Fibroblast of skin of right biceps (primary cell): ENCODE measurements around the gene ASTL.

Experiments
- DNase-seq: peaks from one replicate; pipeline ENCODE4 v3.0.0-alpha.2; 2013

ASTL gene

GRCh38 chr2:96158554-96158940, 20.2 kb upstream of the ASTL start:
- DNase-seq = no peak

DNA sequence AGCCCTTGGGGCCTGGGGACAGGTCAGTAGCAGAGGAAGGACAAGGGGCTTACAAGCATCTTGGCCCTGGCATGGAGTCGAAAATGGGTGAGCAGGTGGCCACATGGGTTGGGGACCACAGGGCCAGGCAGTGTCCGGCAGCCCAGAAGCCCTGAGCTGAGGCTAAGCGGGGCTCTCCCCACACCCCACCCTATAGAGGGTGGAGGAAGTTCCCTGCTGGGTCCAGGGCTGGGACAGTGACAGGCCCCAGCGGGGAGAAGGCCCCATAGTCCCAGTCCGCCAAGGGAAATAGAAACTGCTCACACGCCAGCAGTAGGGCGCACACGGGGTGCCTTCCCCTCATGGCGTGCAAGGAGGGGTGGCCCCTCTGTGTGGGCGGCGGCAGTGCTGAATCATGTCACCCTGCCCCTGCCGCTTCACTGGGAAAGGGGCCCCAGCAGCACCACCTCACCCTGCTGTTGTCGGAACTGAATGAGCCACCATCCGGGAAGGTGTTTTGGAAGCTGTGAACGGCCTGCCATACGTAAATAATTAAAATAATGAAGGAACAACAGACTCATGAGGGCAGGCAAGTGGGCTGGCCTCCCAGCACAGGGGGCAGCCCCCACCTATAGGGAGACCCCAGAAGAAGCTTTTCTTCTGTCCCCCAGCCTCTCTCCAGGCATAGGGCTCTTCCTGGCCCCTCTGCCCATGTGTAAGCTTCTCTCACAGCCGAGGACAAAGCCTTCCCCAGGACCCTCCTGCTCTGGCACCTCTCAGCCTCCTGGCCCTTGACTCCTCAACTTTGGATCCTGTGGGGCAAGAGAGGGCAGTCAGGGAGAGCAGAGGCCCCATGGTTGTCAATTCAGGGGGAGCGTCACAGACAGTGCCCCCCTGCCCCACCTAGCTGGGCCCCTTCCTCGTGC, 19.6 kb upstream of the ASTL start:
- peak; percentile 41 for DNase-seq

DNA sequence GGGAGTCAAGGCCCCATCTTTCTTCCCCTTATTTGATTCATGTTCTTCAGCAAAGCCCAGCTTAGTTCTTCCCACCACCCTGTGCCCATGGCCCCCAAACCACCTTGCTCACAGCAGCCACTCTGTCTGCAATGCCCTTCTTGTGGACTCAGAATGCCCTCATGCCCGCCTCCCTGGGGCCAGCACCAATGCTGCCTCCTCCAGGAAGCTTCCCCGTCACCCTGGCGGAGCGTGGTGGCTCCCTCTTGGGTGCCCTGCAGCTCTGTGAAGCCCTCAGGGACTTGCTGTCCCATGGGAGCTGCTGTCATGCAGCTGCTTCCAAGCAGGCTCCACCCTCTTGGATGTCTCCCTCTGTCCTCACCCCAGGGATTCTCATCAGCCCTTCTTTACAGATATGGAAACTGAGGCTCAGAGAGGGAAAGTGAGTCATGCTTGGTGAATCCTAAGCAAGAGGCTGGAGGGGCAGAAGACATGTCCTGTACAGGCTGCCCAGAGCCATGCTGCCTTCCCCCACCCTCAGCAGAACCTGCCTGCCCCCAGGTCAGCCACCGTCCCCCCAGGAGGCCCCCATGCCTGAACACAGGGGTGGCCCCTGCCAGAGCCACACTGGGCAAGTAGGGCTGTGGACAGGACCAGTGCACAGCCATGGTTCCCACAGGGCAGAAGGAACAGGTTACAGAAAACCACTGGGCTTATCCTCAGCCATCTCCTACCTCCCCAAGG, 18.8 kb upstream of the ASTL start:
- DNase-seq = no peak

DNA sequence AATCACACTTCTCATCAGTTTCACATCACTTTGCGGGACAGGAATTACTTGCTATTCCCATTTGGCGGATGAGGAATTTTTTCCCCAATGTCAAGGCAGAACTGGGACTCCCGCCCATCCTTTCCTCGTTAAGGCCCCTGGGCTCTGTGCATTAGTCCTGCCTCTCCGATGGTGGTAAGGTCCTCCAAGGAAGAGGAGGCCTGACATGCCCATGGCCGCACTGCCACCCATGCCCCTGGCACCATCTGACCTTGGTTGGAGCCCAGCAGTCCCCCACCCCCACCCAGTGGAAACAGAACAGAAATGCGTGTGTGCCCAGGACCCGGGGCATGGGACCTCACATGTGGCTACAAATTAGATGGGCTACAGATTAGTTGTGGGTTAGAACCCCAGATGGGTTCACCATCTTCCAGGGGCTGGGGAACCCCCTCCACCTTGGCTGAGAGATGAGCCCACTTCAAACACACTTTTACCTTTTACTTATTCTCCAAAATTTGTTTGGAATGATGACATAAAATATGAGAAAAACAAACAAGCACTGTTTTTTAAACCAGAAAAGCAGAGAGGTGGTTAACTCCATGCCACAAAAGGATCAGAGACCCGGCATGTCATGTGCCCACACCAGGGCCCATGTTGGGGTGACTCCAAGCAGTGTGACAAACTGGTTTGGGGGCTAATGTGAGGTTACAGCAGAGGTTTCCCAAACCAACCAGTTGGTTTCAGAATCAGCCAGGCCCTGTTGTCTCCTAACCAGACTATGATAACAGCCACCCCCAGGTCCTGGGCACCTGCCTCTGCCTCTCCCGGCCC, 17.9 kb upstream of the ASTL start:
- DNase-seq = no peak

DNA sequence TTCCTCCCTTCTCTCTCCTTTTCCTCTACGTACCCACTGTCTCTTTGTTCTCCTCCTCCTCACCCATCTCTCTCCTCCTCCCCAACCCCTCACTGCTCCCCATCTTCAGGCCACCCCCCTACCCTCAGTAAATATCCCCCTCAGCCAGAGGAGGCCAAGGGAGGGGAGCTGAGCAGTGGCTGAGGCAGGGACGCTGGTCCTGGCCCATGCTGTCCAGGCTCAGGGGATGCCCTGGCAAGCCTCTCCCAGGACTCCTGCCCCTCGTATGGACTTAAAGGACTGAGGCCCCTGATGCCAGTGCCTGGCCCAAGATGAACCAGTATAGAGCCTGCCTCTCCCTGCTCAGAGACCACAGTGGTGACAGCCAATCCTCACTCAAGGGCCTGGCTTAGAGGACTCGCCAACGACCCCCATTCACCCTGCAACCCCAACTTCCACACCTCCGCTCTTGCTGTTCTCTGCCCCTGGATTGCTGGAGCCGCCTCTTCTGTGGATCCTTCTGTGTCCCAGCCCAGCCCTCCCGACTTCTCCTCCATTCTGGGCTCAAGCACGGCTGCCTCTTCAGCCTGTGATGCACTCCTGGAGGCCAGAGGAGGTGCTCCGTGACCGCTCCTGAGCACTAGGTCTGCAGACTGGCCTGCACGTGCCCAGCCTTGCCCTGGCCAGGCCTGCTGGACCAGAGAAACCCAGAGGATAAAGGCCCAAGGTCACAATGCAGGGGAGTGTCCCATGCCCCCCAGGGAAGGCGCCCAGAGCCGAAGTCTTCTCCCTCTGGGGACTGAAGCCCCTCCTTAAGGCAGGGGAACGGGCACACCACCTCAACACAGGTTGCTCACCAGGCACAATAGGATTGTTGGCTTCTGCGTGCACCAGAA, 16.4 kb upstream of the ASTL start:
- DNase-seq = no peak

DNA sequence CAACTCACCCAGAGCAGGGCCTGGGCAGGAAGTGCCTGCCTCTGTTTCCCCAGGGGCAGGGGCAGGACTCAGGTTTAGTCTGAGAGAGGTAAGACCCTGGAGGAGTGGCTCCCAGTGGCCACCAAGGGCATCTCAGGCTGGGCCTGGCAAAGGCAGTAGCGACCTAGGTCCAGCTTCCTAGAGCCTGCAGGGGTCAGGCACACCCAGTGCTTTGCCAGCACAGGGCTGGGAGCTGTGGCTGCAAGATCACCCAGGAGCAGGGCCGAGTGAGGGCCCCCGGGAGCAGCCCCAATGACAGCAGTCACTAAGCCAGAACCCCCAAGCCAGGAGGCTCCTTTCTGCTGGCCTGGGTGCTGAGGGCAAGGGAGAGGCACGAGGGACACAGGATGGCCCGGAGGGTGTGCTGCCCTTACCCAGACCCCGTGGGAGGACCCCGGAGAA, 15.7 kb upstream of the ASTL start:
- no peak for DNase-seq

- DNase-seq = no peak
Observed at GRCh38 chr2:96153291-96153713, 15.0 kb upstream of the ASTL start.

- no peak for DNase-seq
Observed at GRCh38 chr2:96152304-96153161, 14.2 kb upstream of the ASTL start.

- no peak for DNase-seq
Observed at GRCh38 chr2:96151595-96152303, 13.4 kb upstream of the ASTL start.

- DNase-seq = no peak
Observed at GRCh38 chr2:96150791-96151594, 12.7 kb upstream of the ASTL start.

DNA sequence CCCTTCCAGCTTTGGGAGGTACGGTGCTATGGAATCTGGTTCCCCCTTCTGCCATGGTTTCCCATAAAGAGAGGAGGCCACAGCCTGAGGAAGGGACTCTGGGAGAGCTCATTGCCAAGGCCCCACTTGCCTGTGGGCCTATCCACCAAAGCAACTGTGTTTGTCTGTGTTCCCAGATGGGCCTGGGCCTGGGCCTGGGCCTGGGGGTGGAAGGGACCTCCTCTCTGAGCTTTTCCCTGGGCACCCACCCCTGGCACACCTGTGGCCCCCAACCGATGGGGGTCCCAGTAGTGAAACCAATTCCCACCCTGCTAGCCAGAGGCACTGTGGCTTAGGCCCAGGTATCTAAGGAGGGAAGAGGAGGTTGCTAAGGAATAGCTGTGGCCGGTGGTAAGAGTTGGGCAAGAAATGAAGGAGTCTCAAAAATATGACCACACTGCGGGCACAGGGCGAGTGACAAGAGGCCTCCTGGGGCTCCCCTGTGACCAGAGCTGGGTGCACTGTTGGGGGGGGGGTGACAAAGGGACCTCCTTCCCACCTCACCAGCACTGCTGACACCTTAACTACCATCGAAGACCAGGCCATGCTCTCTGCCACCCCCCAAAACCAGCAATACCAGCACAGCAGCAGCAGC, 11.8 kb upstream of the ASTL start:
- no peak for DNase-seq

DNA sequence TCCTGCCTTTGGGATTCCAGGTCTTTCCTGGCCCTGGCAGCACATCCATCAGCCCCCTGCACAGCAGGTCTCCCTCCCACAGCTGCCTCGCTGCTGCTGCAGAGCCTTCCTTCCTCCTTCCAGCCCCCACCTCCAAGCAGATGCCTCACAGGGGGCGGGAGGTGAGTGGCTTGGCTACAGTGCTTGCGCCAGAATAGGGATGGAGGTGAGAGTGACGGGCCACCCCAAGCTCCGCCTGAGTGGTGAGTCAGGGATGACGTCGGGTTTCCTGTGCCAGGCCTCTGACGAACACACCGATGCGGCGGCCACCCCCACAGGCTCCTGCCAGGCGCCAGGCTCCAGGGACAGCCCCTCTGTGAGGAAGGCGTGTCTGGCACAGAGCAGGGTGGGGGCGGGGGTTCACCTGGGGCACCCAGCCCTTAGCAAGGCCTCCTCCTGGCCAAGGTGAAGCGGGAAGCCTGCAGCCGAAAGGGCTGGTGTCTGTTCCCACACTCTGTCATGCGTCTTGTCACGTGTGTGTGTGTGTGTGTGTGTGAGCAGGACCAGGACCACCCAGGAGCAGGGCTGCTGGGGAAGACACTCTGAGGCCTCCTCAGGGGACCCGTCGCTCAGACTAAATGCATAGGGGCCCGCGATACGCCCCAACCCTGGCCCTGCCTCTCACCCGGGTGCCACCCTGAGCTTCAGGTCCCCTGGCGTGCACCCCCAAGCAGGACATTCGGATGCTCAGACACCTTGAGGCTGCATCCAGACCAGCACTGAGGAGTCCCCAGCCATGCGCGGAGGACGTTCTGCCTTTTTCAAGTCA, 10.3 kb upstream of the ASTL start:
- DNase-seq = peak; percentile 94

GRCh38 chr2:96147593-96148201, 9.4 kb upstream of the ASTL start:
- DNase-seq = no peak

DNA sequence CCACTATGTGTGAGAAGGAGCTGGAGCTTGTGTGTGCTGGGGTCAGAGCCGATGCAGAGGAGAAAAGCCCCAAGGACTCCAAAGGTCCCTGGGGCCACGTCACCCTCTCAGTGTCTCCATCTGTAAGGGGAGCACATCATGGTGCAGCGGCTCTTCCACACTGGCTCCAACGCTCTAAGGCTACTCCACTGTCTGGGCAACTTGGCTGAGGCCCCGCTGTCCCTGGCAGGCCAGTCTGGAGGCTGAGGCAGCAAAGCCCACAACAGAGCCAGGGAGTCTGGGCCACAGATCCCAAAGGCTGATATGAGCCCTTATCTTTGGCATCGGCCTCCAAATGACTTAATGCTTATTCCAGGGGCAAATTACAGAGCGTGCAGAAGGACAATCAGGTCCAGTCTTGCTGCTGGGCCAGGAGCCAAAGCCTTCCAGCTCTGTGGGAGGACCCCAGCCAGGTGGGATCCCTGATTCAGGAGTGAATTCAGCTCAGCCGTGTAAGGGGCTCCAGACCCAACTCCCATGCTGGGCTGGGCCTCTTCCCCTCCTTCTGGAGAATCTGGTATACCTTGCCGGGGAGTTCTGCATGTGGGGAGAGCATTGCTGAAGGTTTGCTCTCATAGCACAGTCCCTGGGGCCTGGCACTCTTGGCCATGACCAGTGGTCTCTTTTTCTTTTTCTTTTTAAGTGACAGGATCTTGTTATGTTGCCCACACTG, 8.7 kb upstream of the ASTL start:
- peak; percentile 57 for DNase-seq

- DNase-seq = no peak
Observed at GRCh38 chr2:96146153-96146880, 8.0 kb upstream of the ASTL start.

DNA sequence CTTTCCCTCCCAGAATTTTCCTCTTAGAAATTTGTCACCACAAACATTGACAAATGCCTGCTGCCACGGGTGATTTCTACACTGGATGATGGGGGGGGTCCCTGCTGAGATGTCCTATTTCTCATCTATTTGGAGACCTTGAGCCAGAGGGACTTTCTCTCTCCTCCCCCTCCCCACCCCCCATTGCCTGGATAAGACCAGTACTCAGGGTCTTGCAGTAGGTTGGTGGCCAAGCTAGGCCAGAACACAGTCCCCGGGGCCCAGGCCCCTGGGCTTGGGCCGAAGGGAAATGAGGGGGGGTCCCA, 7.5 kb upstream of the ASTL start:
- DNase-seq = no peak
